GM12892 (cell line): ENCODE data around the gene SSBP3.

Experiments used
- POLR2A ChIP-seq: IDR thresholded peaks from 2 replicates; pipeline ENCODE4 v1.6.1; 2011; ENCODE audit warnings: low read depth, low read length, control low read depth
- POLR2AphosphoS5 ChIP-seq: IDR thresholded peaks from 2 replicates; pipeline ENCODE4 v1.6.1; 2011; ENCODE audit warnings: low read depth, low read length, control low read depth

GRCh38 chr1:54302951-54303843 is 103.0 kb downstream of the SSBP3 start:
- TF ChIP-seq POLR2AphosphoS5 (no peak), POLR2A (no peak)
